ENCODE data around the gene TTC7B.

Gene TTC7B

DNA sequence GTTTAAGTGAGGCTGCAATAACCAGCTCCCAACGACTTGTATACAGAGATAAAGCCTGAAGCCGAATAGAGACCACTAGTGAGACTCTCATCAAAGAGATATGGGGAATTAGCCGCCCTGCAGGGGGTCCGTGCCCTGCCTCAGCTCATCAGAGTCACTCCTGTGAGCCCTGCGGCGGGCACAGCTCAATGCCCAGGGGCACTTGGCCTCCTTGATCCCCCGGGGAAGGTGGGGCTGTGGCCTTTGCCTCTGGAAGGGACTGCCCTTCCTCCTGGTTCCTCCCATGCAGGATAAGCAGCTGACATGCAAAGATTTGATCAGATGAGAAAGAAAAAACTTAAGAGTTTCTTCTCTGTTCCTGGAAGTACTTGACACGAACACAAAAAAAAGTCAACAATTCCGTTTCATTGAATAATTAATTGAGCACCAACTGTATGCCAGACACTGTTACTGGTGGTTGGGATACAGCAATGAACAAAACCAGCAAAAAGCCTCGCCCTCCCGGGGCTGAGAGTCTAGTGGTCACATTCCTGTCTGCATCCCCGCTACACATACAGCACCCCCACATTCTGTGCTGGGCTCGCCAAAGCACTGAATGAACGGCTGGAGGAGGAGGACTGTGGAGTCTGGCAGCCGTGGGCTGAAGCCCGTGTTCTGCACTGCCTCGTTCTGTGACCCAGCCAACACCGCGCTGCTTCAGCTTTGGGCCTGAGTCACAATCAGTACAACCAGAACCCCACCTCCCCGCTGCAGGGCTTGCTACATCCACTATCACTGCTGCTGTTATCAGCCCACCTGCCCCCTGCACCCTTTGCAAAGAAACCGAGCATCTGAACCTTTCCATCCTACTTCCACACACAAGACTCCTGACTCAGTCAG, 10.3 kb downstream of the TTC7B start:
- DNase-seq (ENCODE audit: low read depth in 1 of 2, low spot score in 1 of 2), result no peak

DNA sequence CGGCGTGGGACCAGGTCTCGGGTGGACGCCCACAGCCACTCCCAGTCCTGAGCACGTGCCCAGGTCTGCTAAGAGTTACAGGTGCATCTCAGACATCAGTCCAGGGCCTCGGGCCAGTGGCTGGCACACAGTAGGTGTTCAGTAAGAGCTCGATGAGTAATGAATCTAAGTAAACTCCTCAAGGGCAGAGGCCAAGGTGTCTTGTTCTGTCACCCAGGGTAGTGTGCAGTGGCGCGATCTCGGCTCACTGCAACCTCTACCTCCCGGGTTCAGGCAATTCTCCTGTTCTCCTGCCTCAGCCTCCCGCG, 11.2 kb downstream of the TTC7B start:
- no peak for DNase-seq (ENCODE audit: low read depth in 1 of 2, low spot score in 1 of 2)

DNA sequence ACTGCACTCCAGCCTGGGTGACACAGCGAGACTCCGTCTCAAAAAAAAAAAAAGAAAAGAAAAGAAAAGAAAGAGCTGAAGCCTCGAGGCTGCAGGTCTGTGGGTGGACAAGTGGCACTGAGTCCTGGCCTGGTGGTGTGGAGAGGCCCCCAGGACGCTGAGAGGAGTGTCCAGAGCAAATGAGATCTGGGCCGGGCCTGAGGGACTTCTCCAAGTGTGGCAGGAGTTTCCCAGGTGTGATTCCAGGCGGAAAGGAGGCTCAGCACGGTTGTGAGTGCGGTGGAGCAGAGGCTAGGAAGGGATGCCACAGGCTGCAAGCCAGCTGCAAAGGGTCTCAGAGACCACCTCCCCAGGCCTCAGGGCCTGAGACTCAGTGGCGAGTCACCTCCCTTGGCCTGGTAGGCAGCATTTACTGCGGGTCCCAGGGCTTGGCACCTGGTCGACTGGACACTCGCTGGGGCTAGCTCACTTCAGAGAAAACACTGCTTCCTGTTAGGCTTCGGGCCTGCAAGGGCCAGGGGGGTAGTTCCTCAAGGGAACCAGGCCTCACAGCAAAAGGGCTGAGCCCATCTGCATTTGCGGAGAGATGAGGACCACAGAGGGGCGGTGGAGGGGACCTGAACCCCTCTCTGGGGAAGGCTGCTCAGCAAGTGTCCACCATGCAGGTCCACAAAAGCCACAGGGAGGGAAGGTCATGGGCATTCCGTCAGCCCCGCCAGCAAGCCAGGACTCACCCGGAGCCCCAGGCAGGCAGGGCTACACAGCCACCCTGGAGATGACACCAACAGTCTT, 11.7 kb downstream of the TTC7B start:
- no peak for DNase-seq (ENCODE audit: low read depth in 1 of 2, low spot score in 1 of 2)

- no peak for DNase-seq (ENCODE audit: low read depth in 1 of 2, low spot score in 1 of 2)
These were observed 13.0 kb downstream of the TTC7B start for GRCh38 chr14:90803249-90803648.

DNA sequence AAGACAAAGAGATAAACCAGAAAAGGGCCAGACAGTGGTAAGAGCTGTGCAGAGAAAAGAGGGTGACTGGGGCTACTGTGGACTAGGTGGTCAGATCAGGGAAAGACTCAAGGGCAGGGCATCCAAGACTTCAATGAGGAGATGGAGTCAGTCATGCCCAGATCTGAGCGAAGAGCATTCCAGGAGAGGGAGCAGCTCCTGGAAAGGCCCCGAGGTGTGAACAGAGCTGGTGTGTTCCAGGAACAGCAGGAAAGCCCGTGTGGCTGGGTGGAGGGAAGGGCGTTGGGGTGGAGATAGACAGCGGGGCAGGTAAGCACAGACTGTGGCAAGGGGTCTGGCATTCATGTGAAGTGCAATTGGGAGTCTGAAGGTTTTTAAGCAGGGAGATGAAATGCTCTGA, 16.8 kb downstream of the TTC7B start:
- no peak for DNase-seq (ENCODE audit: low read depth in 1 of 2, low spot score in 1 of 2)

DNA sequence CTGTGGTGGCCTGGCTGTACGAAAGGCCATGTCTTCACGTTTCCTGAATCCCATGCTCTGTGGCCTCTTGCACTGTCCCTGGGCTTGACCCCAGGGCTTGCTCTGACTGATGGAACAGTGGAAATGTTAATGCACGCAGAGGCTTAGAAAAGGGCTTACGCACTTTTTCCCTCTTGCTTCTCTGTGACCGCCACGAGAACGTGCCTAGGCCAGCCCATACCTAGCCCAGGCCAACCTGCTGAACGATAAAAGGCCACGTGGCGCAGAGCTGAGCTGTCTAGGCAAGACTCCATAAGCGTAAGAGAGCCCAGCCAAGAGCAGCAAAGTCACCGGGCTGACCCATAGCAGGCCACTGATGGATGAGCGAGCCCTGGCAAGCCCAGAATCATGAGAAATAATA, 18.3 kb downstream of the TTC7B start:
- no peak for DNase-seq (ENCODE audit: low read depth in 1 of 2, low spot score in 1 of 2)

DNA sequence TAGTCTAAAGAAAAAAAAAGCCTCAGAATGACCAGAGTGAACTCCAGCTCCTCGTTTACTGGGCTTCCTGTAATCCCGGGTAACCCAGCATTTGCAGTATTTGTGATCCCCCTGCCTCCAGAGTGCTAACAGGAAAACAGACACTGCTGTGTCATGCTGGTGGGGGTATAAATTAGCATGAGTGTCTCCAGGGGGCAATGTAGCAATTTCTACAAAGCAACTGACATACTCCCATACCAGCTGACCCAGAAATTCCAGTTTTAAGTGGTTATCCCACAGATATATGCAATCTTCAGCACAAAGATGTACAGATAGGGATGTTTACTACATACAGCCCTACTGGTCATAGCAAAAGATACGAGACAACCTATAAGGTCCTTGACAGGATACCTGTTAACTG, 18.8 kb downstream of the TTC7B start:
- DNase-seq (ENCODE audit: low read depth in 1 of 2, low spot score in 1 of 2), result no peak

DNA sequence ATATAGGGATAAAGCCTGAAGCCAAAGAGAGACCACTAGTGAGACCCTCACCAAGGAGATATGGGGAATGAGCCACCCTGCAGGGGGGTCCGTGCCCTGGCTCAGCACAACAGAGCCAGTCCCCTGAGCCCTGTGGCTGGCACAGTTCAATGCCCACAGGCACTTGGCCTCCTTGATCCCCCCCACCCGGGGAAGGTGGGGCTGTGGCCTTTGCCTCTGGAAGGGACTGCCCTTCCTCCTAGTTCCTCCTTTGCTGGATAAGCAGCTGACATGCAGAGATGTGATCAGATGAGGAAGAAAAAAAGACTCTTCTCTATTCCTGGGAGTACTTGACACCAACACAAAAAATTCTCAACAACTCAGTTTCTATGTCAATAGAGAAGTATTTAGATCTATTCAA, 19.9 kb downstream of the TTC7B start:
- no peak for DNase-seq (ENCODE audit: low read depth in 1 of 2, low spot score in 1 of 2)

- DNase-seq (ENCODE audit: low read depth in 1 of 2, low spot score in 1 of 2), result no peak
These were observed 20.5 kb downstream of the TTC7B start for GRCh38 chr14:90795744-90796143.

DNA sequence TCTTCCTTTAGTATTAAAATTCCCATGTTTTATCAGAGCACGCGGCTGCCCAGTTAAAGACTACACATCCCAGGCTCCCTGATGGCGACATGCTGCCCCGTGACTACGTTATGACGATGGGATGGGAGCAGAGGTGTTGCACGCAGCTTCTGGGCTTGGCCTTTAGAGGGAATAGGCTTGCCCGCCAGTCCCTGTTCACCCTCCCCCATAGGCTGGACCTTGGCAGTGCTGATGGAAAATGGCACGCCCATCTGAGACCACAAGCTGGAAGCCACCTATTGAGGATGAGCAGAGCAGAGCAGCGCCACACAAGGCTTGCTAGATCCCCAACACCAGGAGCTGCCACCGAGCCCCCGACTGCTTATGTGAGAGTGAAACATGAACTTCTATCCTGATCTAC, 24.7 kb downstream of the TTC7B start:
- DNase-seq (ENCODE audit: low read depth in 1 of 2, low spot score in 1 of 2), result no peak

- DNase-seq (ENCODE audit: low read depth in 1 of 2, low spot score in 1 of 2), result no peak
These were observed 28.2 kb downstream of the TTC7B start for GRCh38 chr14:90788031-90788430.

GRCh38 chr14:90785876-90786450, 30.3 kb downstream of the TTC7B start:
- no peak for DNase-seq (ENCODE audit: low read depth in 1 of 2, low spot score in 1 of 2)

DNA sequence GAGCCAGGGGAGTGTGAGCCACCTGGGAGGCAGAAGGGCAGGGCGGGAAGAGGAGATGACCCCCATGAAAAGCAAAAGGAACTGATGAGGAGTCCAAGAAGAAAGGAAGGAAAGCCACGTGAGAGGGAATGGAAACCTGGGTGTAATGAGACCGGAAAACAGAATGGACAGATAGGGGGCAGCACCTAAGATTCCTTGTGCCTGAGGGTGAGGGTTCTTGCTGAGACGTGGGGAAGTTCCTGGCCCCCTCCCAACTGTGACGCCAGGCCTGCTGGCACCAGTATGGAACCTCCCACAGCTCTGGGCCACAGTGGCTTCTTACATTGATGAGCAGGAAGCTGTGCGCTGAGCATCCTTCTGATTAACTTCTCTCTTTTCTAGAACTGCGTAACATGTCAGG, 30.8 kb downstream of the TTC7B start:
- no peak for DNase-seq (ENCODE audit: low read depth in 1 of 2, low spot score in 1 of 2)

DNA sequence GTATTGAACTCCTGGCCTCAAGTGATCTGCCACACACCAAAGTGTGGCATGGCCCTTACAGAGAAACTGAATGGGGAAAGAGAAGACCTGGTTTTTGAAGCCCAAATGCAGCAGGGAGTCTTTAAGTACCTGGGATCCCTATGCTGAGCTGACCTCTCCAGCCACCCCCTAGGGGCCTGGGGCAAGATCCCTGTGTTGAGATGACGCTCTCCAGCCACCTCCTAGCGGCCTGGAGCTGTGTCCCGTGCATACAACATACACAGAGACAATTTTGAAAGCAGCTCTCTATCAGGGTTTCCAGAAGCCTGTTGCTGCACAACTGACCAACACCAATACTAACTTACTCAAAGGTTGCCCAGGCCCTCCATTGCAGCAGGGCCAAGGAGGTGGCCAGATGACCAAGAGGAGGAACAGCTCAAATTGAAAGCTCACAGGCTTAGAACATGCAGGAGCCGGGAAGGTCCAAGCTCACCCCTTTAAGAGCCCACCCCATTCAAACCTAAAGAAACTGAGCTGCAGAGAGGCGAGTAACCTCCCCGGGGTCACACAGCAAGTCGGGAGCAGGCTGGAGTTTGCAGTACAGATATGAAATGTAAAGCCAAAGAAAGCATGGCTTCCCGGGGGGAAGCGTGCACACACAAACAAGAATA, 31.5 kb downstream of the TTC7B start:
- DNase-seq (ENCODE audit: low read depth in 1 of 2, low spot score in 1 of 2), result no peak

DNA sequence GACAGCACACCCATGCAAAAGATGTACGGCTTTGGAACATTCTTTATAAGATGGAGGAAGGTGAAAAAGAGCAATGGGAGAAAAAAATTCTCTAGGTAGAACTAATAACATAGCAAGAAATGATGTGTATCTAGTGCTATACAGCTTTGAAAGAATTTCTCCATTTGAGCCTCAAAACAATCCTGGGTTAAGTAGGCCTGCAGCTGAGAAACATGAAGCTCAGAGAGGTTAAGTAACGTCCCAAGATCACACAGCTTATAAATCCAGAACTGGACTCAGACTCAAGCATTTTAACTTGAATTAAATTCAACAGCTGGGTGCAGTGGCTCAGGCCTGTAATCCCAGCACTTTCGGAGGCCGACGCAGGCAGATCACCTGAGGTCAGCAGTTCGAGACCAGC, 32.9 kb downstream of the TTC7B start:
- DNase-seq (ENCODE audit: low read depth in 1 of 2, low spot score in 1 of 2), result no peak

- DNase-seq (ENCODE audit: low read depth in 1 of 2, low spot score in 1 of 2), result no peak
These were observed 33.3 kb downstream of the TTC7B start for GRCh38 chr14:90782892-90783291.

GRCh38 chr14:90781876-90782275, 34.4 kb downstream of the TTC7B start:
- DNase-seq (ENCODE audit: low read depth in 1 of 2, low spot score in 1 of 2), result no peak

DNA sequence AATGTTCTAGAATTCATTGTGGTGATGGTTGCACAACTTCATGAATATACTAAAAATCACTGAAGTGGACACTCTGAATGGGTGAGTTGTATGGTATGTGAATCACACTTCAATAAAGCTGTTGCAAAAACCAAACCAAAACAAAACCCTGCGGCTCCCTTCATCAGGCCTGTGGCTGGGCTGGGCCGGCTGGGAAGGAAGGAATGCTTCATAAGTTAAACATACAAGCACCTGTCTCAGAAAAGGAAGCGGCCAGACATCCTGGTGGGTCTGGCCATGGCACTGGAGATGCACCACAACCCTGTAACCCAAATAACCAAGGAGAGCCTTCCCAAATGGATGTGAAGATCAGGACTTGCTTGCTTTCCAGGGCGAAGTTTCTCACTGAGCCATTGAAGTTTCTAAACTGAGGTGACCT, 34.9 kb downstream of the TTC7B start:
- no peak for DNase-seq (ENCODE audit: low read depth in 1 of 2, low spot score in 1 of 2)

DNA sequence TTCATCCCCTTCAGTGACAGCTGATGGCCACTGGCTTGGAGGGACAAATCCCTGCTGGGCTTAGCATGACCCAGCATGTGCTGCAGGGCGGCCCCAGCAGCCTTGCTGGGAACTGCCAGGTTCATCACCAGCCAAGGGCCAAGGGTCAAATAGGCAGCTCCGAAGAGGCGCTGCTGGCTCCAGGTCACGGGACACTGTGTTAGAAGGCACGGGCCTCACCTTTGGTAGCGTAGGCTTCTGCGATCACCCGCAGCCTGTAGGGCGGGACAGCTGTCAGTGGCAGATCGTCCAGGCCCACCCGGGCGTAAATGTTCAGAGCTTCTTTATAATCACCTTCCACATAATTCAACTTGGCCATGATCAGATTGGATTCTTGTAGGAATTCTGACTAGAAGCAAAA, 35.7 kb downstream of the TTC7B start:
- DNase-seq (ENCODE audit: low read depth in 1 of 2, low spot score in 1 of 2), result no peak

DNA sequence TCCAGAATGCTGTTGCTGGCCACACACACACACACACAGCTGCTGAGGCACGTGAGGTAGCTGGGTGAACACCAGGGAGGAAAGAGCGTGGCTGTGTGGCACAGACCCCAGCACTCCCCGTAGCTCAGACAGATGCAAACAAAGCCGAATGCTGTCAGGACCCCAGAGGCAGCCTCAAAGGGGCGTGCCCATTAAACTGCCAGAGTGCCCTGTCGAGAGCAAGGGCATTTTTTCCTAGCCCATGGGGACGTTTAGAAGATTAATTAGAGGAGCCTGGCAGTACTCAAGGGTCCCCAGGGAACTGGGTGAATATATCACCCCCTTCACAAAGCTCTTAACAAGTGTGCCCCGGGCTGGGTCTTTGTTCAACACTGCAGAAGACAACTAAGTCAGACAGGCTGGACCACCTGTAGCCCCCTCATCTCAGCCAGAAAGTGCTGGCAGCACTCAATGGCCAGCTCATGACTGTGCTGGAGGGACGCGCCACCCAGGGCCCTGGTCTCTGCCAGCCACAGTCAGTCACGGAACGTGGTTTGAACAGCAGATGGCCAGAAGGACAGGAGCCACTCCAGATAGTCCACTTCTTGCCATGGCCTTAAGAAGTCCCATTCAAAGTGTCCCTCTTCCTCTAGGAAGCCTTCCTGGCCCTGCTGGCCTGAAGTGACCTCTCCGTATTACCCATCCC, 37.5 kb downstream of the TTC7B start:
- DNase-seq (ENCODE audit: low read depth in 1 of 2, low spot score in 1 of 2), result no peak

- no peak for DNase-seq (ENCODE audit: low read depth in 1 of 2, low spot score in 1 of 2)
These were observed 38.3 kb downstream of the TTC7B start for GRCh38 chr14:90777830-90778485.

Measured in activated T-helper 1 cell treated with anti-CD3 and anti-CD28 coated beads, Interleukin-2, amount 50 U/mL, for 16 hours (primary cell).